Erythroblast (primary cell): ENCODE data around the gene PPFIBP1.

ENCODE experiments used
- GATA1 ChIP-seq: IDR thresholded peaks from 2 replicates; pipeline ENCODE4 v1.6.1; 2011; ENCODE audit warnings: low read depth, mild to moderate bottlenecking, control low read depth, low read length, moderate library complexity
- POLR2A ChIP-seq: IDR thresholded peaks from 2 replicates; pipeline ENCODE4 v1.6.1; 2011; ENCODE audit warnings: mild to moderate bottlenecking, low read length

- no peak for TF ChIP-seq POLR2A
- no peak for TF ChIP-seq GATA1
Measured at GRCh38 chr12:27583057-27583797, 59.2 kb downstream of the PPFIBP1 start.
